ENCODE data around the gene VWF.
"Not testable (repeated sequence)": the region's sequence is repeated elsewhere in the genome, so short reads cannot be mapped to it uniquely, and the experiment has no call there.

VWF gene

DNA sequence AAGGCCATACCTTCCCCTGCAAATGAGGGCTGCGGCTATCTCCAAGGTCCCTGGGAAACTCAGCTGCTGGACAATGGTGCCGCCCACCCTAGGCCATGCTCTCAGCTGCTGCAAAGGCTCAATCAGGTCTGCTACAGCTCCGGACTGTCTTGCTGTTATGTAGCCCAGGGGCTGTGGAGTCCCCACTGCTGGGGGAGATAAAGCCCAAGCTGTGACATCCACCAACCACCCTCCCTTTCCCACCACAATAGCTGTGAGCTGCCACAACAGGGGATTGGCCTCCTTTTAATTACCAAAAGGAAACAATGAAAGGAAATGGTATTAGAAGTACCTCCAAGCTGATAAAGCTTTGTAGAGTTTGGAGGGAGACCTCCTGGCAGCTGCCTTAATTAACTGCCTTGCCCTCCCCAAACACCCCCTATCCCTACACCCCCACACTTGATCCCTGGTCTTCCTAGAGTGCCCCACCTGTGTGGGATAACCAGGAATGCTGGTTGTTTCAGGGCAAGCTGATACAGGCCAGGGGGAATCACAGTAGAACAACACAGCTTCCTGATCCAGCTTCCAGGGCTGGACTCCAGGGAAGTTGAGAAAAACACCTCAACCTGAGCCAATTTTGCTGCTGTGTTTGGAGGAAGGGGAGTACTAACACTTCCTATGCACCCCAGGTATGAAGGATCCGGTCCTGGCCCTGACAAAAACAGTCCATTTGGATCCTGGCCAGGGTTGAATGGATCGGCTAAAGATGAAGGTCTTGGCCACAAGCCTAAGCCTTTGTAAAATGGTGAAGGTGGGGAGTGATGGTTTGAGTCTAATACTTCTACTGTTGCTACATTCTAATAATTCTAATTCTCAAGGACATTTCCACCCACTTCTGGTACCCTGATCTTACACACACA is at the start of gene VWF:
Gene VWF, minus strand, starts transcription at position 260 of the 899 bp plus-strand sequence. CDS start 1,474 bp downstream, outside the sequence.
- peak; percentile 68 for DNase-seq (ENCODE audit: low spot score)

- DNase-seq (ENCODE audit: low spot score): no peak
Observed at GRCh38 chr12:6172862-6173261, 48.4 kb upstream of the VWF start.

DNA sequence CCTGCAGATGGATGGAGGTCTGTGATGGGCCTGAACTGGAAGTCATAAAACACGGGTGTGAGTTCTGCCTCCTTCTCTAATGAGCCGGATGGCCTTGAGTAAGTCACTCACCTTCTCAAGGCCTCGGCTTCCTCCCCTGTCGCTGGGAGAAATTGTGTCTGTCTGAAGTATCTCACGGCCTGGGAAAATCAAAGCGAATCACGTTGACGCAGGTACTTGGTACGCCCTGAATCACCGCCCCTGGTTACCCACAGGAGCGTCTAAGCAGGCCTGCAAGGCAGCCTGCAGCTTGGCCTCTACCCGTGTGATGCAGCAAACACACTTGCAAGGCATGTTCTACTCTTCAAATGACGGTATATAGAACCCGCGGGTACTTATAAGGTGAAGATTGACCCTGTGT is 47.6 kb upstream of the VWF start:
- DNase-seq (ENCODE audit: low spot score): no peak

DNA sequence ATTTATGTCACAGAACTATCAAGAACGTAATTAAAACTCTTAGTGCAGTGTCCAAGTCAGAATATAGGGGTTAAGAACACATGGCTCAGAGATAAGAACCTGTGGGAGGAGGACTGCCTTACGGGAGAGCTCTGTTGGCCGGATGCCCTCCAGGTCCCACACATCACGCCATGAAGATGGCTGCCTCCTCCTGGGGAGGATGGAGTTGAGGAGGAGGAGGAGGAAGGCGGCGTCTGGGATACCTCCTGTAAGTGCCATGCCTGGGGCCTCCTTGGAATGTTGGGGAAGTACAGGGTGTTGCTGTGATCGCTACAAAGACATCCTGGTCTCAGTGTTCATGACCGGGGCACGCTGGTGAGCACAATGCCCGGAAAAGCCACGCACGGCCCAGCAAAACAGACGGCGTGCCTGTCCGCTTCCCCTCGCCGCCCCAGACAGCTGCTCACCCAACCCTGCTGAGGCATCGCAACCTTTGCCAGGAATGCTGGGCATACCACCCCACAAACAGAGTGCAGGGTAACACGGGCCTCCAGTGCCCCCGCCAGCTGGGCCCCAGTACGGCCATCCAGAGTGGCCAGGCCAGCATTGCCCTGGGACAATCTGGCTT is 47.0 kb upstream of the VWF start:
- DNase-seq (ENCODE audit: low spot score): no peak

GRCh38 chr12:6167327-6168280 is 43.1 kb upstream of the VWF start:
- no peak for DNase-seq (ENCODE audit: low spot score)

- no peak for DNase-seq (ENCODE audit: low spot score)
Observed at GRCh38 chr12:6166808-6167207, 42.3 kb upstream of the VWF start.

GRCh38 chr12:6165395-6165794 is 40.9 kb upstream of the VWF start:
- no peak for DNase-seq (ENCODE audit: low spot score)

- DNase-seq (ENCODE audit: low spot score): no peak
Observed at GRCh38 chr12:6163416-6164060, 39.1 kb upstream of the VWF start.

- DNase-seq (ENCODE audit: low spot score): no peak
Observed at GRCh38 chr12:6161124-6161882, 36.8 kb upstream of the VWF start.

- not testable (repeated sequence) for DNase-seq (ENCODE audit: low spot score)
Observed at GRCh38 chr12:6160049-6160649, 35.7 kb upstream of the VWF start.

DNA sequence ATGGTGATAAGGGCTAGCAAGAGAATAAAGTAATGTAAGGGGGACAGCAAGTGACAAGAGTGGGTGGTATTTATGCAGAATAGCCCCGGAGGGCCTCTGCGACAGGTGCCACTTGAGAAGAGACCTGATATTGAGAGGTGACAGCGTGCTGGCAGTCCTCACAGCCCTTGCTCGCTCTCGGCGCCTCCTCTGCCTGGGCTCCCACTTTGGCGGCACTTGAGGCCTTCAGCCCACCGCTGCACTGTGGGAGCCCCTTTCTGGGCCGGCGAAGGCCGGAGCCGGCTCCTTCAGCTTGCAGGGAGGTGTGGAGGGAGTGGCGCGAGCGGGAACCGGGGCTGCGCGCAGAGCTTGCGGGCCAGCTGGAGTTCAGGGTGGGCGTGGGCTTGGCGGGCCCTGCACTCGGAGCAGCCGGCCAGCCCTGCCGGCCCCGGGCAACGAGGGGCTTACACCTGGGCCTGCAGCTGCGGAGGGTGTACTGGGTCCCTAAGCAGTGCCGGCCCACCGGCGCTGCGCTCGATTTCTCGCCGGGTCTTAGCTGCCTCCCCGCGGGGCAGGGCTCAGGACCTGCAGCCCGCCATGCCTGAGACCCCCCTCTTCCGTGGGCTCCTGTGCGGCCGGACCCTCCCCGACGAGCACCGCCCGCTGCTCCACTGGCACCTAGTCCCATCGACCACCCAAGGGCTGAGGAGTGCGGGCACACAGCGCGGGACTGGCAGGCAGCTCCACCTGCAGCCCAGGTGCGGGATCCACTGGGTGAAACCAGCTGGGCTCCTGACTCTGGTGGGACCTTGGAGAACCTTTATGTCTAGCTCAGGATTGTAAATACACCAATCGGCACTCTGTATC is 34.9 kb upstream of the VWF start:
- DNase-seq (ENCODE audit: low spot score): not testable (repeated sequence)

DNA sequence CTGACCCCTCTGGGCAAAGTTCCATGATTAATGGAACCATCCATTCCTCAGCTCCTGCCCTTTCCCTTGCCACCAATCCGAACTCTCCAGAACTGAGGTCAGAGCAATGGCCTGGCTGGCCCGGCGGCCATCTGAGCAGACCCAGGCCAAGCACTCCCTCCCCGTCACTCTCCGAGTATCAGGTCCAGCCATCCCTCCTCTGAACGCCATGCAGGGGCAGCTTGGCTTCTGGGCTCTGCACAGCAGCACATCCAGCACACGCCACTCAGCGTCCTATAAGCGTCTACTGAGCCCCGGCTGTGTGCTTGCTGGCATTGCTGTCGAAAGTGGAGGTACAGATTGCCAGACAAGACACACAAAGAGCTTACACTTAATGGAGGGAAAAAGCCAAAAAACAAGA is 34.3 kb upstream of the VWF start:
- no peak for DNase-seq (ENCODE audit: low spot score)

DNA sequence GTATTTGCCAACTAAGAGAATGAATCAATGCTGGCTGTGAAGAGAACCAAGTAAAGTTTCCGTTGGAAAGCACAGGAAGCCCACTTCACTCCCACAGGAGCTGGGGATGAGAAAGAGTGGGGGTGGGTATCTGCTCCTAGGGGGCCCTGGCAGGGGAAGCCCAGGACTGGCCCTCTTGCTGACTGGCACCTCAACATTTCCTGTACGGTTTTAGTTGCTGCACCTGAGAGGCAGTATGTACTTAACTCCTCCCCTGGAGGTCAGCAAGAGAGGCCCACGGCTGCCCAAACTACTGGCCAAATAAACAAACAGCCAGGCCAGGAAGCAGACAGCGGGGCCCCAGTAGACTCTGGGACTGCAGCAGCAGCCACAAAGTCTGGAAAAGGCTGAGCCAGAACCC is 33.8 kb upstream of the VWF start:
- no peak for DNase-seq (ENCODE audit: low spot score)

- DNase-seq (ENCODE audit: low spot score): no peak
Observed at GRCh38 chr12:6157482-6157881, 33.0 kb upstream of the VWF start.

DNA sequence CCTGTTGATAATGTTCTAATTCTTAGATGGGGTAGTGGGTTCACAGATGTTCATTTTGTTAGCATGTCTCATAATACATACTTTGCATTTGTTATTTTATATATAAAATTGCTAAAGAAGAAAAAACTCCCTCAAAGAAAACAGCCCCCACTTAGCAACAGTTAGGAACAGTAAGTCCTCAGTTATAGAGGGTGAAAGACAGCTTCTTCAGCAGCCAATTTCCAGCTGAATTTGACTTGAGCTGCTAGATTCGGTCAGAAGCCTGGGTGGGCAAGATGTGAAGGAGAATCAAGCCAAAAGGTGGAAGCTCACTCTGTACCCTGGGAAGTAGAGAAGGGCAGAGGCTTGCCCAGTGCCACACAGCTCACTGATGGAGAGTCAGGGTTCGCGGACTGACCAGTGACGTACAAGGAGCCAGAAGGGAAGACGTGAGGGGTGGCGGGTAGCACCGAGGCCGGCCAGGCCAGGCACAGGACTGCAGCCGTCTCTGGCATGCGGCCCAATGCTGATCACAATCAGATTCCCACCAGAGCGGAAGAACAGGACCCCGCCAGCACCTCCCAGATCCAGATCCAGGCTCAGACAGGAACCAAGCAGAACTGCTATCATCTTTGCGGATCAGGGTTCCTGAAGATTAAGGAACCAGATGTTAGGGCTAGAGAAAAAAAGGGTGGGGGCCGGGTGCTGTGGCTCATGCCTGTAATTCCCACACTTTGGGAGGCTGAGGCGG is 30.4 kb upstream of the VWF start:
- DNase-seq (ENCODE audit: low spot score): no peak

GRCh38 chr12:6148722-6149121 is 24.3 kb upstream of the VWF start:
- not testable (repeated sequence) for DNase-seq (ENCODE audit: low spot score)

DNA sequence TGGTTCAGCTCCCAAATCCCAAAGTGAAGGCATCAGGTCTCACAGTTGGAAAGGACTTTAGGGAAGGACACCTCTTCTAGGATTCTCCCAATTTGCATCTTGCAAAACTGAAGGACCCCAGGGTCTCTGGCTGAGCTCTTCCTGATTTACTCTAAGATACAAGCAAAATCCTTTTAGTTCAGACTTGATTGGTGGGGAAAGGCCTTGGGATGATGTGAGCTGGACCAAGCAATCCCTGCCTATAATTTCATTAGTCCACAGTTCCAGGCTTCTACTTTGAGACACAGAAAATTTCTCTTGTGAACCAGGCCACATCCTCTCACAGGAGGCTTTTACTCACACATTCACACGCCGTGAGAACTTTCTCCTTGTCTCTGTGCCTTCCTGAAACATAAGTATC is 23.6 kb upstream of the VWF start:
- no peak for DNase-seq (ENCODE audit: low spot score)

DNA sequence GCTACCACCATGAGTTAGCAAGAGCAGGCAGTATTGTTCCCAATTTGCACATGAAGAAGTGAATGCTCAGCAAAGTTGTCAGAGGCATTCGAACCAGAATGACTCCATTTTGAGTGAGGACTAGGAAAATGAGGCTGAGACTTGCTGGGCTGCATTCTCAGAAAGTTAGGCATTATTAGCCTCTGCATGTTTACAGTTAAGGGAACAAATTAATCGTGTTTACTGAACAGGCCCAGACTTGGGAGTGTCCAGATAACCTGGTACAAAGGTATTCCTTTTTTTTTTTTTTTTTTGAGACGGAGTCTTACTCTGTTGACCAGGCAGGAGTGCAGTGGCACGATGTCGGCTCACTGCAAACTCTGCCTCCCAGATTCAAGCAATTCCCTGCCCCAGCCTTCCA is 22.5 kb upstream of the VWF start:
- no peak for DNase-seq (ENCODE audit: low spot score)

GRCh38 chr12:6146509-6146908 is 22.0 kb upstream of the VWF start:
- no peak for DNase-seq (ENCODE audit: low spot score)
